Body of pancreas (tissue), 4 donors: ENCODE results near the gene NUP62. TPM values are rescaled to one million over a fixed set of nuclear protein-coding genes. Genes with fewer than 3 reads are reported as not detected.

Experiments
- ATAC-seq: fragments of 150-250 bp; one replicate; pipeline ENCODE4 v1.9.1; 2016
- DNase-seq, 4 donors: peaks; one replicate each; pipeline ENCODE4 v3.0.0-alpha.2; 2019
- H3K27ac ChIP-seq, 4 donors: fragments of 200-600 bp; sonication (generic); 1 replicate in 3 of 4; 2 replicates in 1 of 4; pipeline versions ENCODE4 v1.5.1 to v1.6.1; 2016 to 2019; ENCODE audit warnings: mild to moderate bottlenecking in 1 of 4, mixed read lengths in 1 of 4, moderate library complexity in 1 of 4
- H3K27me3 ChIP-seq, 2 donors: fragments of 200-600 bp; sonication (generic); one replicate each; pipeline ENCODE4 v1.6.0; 2016; ENCODE audit warnings: mild to moderate bottlenecking in 1 of 2
- H3K36me3 ChIP-seq, 2 donors: fragments of 200-600 bp; sonication (generic); replicated peaks in 1 of 2; 2 replicates each; pipeline ENCODE4 v1.5.1; 2016; ENCODE audit warnings: low read depth in 2 of 2; ENCODE audit not compliant: insufficient read depth in 1 of 2
- H3K4me1 ChIP-seq: fragments of 200-600 bp; sonication (generic); one replicate; pipeline ENCODE4 v1.6.0; 2016
- H3K4me3 ChIP-seq, 2 donors: fragments of 200-600 bp; sonication (generic); 1 replicate in 1 of 2; 2 replicates in 1 of 2; pipeline ENCODE4 v1.5.1; 2016 to 2019
- H3K9me3 ChIP-seq, 3 donors: fragments of 200-600 bp; sonication (generic); 1 replicate in 2 of 3; 2 replicates in 1 of 3; pipeline ENCODE4 v1.5.1; 2016
- CTCF ChIP-seq, 7 experiments: fragments of 450-650 bp in 4 of 7; fragments of 200-600 bp in 3 of 7; sonication (generic) in 3 of 7; IDR thresholded peaks; one replicate each; pipeline ENCODE4 v1.5.1; 2016 to 2019; ENCODE audit warnings: antibody characterized with exemption in 7 of 7
- POLR2A ChIP-seq, 3 donors: fragments of 450-650 bp; IDR thresholded peaks; one replicate each; pipeline ENCODE4 v1.6.1; 2016; ENCODE audit warnings: antibody characterized with exemption in 3 of 3, mild to moderate bottlenecking in 2 of 3
- WGBS, 2 donors: methylation state at CpG; one replicate each; pipeline ENCODE4 v1.1.5; 2017; 5-methylcytosine and 5-hydroxymethylcytosine counted together
- intact Hi-C: fragments of 100-400 bp; cut with DNase I; formaldehyde crosslinking; loops from one replicate; pipeline ENCODE4 v1.15.1; 2023
- total RNA-seq, 2 donors: library from RNA; depleted of rRNA; stranded (reverse); fragments of >200 nt; gene quantifications; one replicate each; pipeline ENCODE4 v1.1.0, GENCODE V29; 2016

NUP62 gene
- total RNA-seq, 2 donors from 2014 or later: 17.9 to 21.8 TPM

- no peak overlapping the region for H3K4me3 ChIP-seq
- H3K36me3 ChIP-seq: no peaks in the 10 kb centered on the region
- no peaks in the 10 kb centered on the region for H3K9me3 ChIP-seq
- DNase-seq: no peak
- 87 to 96% methylated on average over 5 of the region's 5 CpGs for WGBS, 2 donors
- intact Hi-C loops: loop anchor here (5.0 kb wide), 1 partner anchor 45 kb away; no protein-coding TSS in a partner anchor
- H3K4me1 ChIP-seq: peaks cover 22% of the 10 kb centered on the region
- TF ChIP-seq POLR2A (IDR thresholded peaks at IDR 0.05) (no peak), CTCF (IDR thresholded peaks at IDR 0.05) (no peak)
- ATAC-seq: no peak
- no peak overlapping the region for H3K27ac ChIP-seq
- H3K27me3 ChIP-seq: no peaks in the 10 kb centered on the region
Observed at GRCh38 chr19:49932041-49932451, 2.7 kb upstream of the NUP62 start.

DNA sequence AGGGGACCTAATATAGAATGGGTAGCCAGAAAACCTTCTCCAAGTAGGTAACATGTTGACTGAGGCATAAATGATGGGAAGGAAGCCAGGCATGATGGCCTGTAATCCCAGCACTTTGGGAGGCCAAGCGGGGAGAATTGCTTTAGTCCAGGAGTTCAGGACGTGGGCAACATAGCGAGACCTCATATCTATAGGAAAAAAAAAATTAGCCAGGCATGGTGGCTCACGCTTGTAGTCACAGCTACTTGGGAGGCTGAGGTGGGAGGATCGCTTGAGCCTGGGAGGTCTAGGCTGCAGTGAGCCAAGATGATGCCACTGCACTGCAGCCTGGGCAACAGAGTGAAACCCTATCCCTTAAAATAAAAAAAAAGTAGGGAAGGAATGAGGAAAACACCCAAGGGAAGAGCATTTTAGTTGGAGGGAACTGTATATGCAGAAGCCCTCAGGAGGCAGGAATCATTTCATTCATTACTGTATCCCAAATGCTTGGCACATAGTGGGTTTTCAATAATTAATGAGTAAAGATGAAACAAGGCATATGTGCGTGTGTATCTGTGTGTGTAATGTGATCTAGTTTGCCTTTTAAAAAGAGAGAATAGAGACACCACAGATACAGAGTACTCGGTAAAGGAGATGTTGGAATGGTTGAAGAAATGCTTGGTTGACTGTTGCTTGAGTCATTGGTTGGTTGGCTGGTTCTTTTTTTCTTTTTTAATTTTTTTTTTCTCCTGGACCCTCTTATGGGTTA lies 2.2 kb upstream of the NUP62 start:
- TF ChIP-seq CTCF (IDR thresholded peaks at IDR 0.05): no peak
- DNase-seq (no peak), ATAC-seq (no peak)
- H3K4me3 ChIP-seq: no peak overlapping the region
- no peak overlapping the region for H3K27ac ChIP-seq
- no peaks in the 10 kb centered on the region for H3K9me3 ChIP-seq
- 91 to 92% methylated on average over 7 of the region's 7 CpGs for WGBS, 2 donors
- intact Hi-C loops: loop anchor here (5.0 kb wide), 1 partner anchor 46 kb away; no protein-coding TSS in a partner anchor
- H3K4me1 ChIP-seq: peaks cover 22% of the 10 kb centered on the region
- H3K27me3 ChIP-seq: no peaks in the 10 kb centered on the region
- H3K36me3 ChIP-seq: no peaks in the 10 kb centered on the region

DNA sequence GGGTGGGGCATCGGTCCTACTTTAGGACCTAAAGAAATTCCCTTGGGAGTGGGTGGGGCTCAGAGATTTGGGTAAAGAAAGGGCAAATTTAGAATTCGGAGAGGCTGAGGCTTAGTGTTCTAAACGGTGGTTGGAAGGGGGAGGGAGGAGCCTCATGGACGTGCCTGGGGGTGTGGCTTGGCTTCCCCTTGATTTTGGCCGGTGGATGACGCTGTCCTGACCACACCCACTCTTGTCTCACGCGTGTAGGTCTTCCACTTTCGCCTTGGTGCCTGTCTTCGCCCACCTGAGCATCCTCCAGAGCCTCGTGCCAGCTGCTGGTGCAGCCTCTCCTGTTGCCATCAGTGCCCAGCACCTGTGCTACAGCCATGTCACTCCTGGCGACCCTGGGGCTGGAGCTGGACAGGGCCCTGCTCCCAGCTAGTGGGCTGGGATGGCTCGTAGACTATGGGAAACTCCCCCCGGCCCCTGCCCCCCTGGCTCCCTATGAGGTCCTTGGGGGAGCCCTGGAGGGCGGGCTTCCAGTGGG lies 1.2 kb upstream of the NUP62 start:
- H3K27ac ChIP-seq: peak overlapping the region in 2 of 4 donors; percentile 88 to 94

GRCh38 chr19:49929611-49930482 lies 543 bp upstream of the NUP62 start:
- Histone ChIP-seq H3K4me3 (peak overlapping the region; percentile 99 to 100), H3K27me3 (no peaks in the 10 kb centered on the region), H3K36me3 (no peaks in the 10 kb centered on the region), H3K27ac (peak overlapping the region; percentile 87 to 96 (median 91)), H3K4me1 (peaks cover 22% of the 10 kb centered on the region), H3K9me3 (no peaks in the 10 kb centered on the region)
- peak; percentile 89 for ATAC-seq
- 3% methylated on average over 36 to 43 of the region's 43 CpGs for WGBS, 2 donors
- peak; percentile 22 to 87 (median 81) for TF ChIP-seq POLR2A (IDR thresholded peaks at IDR 0.05)
- TF ChIP-seq CTCF (IDR thresholded peaks at IDR 0.05): peak in 3 of 7 experiments; percentile 25 to 59 (median 31)
- intact Hi-C loops: loop anchor here (5.0 kb wide), 1 partner anchor 47 kb away; no protein-coding TSS in a partner anchor
- peak; percentile 93 to 96 (median 94) for DNase-seq

More for the DNA sequence above, 1.2 kb upstream of the NUP62 start:
- 56 to 63% methylated on average over 15 of the region's 15 CpGs for WGBS, 2 donors
- H3K36me3 ChIP-seq: no peaks in the 10 kb centered on the region
- H3K4me3 ChIP-seq: no peak overlapping the region
- ATAC-seq (no peak), DNase-seq (no peak)
- H3K4me1 ChIP-seq: peaks cover 22% of the 10 kb centered on the region
- no peak for TF ChIP-seq CTCF (IDR thresholded peaks at IDR 0.05)
- no peak for TF ChIP-seq POLR2A (IDR thresholded peaks at IDR 0.05)
- no peaks in the 10 kb centered on the region for H3K9me3 ChIP-seq
- H3K27me3 ChIP-seq: no peaks in the 10 kb centered on the region
- intact Hi-C loops: loop anchor here (5.0 kb wide), 1 partner anchor 47 kb away; no protein-coding TSS in a partner anchor
